Left lung (tissue), 10 donors: ENCODE data around the gene GINS2. TPM values are rescaled to one million over a fixed set of nuclear protein-coding genes. Genes with fewer than 3 reads are reported as not detected.

ENCODE experiments used
- ATAC-seq: fragments of 200-7000 bp; cut with Tn5 transposase; one replicate; pipeline ENCODE4 v1.9.1; 2020; ENCODE audit warnings: moderate library complexity
- DNase-seq, 4 donors: peaks; one replicate each; pipeline ENCODE4 v3.0.0-alpha.2; 2013 to 2020
- H3K27ac ChIP-seq, 2 donors: fragments of 200-600 bp; sonication (generic) in 1 of 2; one replicate each; pipeline versions ENCODE4 v1.5.0 to v1.8.0; 2020 to 2021
- H3K27me3 ChIP-seq, 2 donors: fragments of 200-600 bp; sonication (generic) in 1 of 2; one replicate each; pipeline versions ENCODE4 v1.5.0 to v1.8.0; 2020 to 2021
- H3K36me3 ChIP-seq, 2 donors: fragments of 200-600 bp; sonication (generic) in 1 of 2; one replicate each; pipeline versions ENCODE4 v1.5.0 to v1.8.0; 2020 to 2021
- H3K4me1 ChIP-seq, 2 donors: fragments of 200-600 bp; one replicate each; pipeline ENCODE4 v1.8.0; 2021
- H3K4me3 ChIP-seq, 2 donors: fragments of 200-600 bp; sonication (generic) in 1 of 2; one replicate each; pipeline versions ENCODE4 v1.5.0 to v1.8.0; 2020 to 2021; ENCODE audit warnings: mild to moderate bottlenecking in 1 of 2
- H3K9me3 ChIP-seq, 2 donors: fragments of 200-600 bp; sonication (generic) in 1 of 2; one replicate each; pipeline versions ENCODE4 v1.5.0 to v1.8.0; 2020 to 2021
- CTCF ChIP-seq, 2 donors: fragments of 200-600 bp; sonication (generic) in 1 of 2; IDR thresholded peaks; one replicate each; pipeline versions ENCODE4 v1.5.0 to v1.8.0; 2021; ENCODE audit warnings: antibody characterized with exemption in 2 of 2
- intact Hi-C, 2 donors: fragments of 100-400 bp; cut with DNase I; formaldehyde crosslinking; loops; one replicate each; pipeline versions ENCODE4 v1.11.2 to v1.14.2; 2022
- polyA plus RNA-seq, 6 donors: library from polyadenylated mRNA; unstranded; fragments of 120-200 nt; gene quantifications; one replicate each; pipeline ENCODE4 v1.2.1, GENCODE V29; 2013; ENCODE audit not compliant: insufficient read length in 6 of 6
- total RNA-seq, 2 donors: library from RNA; stranded (reverse); fragmentation: NEBNext Ultra II Directional; extraction: Animal tissue kit (Norgen Biotek cat#: 25700); gene quantifications; one replicate each; pipeline ENCODE4 v1.2.1, GENCODE V29; 2021
- donor health status: DM: no; HTN: yes; CAD: no.
- donor health status: DM: no; HTN: no; CAD: no.

GINS2 gene
- total and polyA plus RNA-seq, 8 donors: 4.2 to 17.4 (median 13.8) TPM

DNA sequence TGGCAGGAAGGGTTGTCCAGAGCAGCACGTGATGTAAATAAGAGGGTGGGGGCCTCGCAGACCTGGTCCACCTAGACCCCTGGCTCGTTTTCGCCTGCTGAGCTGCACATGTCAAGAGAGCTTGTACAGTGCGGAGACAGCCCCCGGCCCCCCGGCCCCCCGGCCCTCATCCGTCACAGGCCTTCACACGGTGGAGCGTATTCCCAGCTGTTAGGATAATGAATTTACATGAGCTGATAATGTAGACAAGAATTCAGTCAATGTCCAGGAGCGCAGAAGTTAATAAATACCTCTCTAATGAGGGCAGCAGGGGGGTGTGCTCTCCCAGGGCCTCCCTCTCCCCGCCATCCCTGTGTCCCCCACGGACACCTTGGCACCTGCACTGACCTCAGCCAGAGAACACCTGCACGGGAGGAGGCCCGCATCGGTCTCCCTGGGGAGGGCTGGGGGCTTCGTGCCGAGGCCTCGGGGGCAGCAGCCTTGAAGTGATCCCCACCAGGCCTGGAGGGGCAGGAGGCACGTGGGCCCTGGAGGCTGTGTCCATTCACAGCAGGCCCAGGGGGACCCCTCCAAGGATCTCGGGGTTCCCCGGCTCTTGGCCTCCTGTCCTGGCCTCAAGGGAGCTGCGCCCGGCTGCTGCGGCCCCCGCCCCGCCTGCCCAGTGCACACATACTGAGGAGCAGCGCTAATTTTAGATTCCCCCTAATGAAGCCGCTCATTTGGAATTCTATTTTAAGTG lies 61.1 kb downstream of the GINS2 start:
- no peak for ATAC-seq
- peaks cover 0 to 12% of the 10 kb centered on the region in 2 donors for H3K9me3 ChIP-seq
- H3K4me1 ChIP-seq: peaks cover 0 to 50% of the 10 kb centered on the region in 2 donors
- intact Hi-C loops: no loop called here
- peaks cover 0 to 19% of the 10 kb centered on the region in 2 donors for H3K36me3 ChIP-seq
- DNase-seq: no peak
- H3K27me3 ChIP-seq: no peaks in the 10 kb centered on the region
- no peak for TF ChIP-seq CTCF (IDR thresholded peaks at IDR 0.05)
- H3K4me3 ChIP-seq: no peak overlapping the region
- H3K27ac ChIP-seq: no peak overlapping the region

DNA sequence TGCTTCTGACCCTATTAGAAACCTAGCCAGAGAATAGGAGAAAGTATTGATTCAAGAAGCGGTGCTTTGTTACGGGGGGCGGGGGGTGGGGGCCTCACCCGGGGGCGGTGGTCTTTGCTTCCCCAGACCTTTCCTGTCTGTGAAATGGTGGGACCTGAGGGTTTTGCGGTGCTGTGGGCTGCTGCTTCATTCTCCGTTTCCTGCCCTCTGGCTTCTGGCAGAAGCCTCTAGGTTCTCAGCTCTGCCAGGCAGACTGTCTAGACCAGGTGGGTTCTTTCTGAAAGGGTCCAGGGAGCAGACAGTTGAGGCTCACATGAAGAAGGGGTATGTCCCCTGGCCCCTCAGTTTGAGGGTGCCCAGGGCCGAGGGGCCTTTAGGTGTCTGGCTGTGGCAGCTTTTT lies 61.7 kb downstream of the GINS2 start:
- intact Hi-C loops: no loop called here
- Histone ChIP-seq H3K27ac (no peak overlapping the region), H3K4me3 (no peak overlapping the region), H3K27me3 (no peaks in the 10 kb centered on the region), H3K9me3 (peaks cover 0 to 12% of the 10 kb centered on the region in 2 donors), H3K36me3 (peaks cover 0 to 19% of the 10 kb centered on the region in 2 donors), H3K4me1 (peaks cover 0 to 53% of the 10 kb centered on the region in 2 donors)
- DNase-seq (no peak), ATAC-seq (no peak)
- TF ChIP-seq CTCF (IDR thresholded peaks at IDR 0.05): no peak

Other genes starting within 250 kb of the GINS2 start
- 10 to 100 TPM; 84.8 to 93.0 TPM for gene GSE1, start 75.6 kb downstream of the GINS2 start, total RNA-seq
- gene GSE1, start 75.6 kb downstream of the GINS2 start, polyA plus RNA-seq: 100 to 1,000 TPM in 5 of 6 donors, 10 to 100 TPM in 1; 97.5 to 148 (median 119) TPM
- 1 to 10 TPM; 1.3 to 1.9 TPM for gene C16orf74, start 62.1 kb upstream of the GINS2 start, total RNA-seq
- gene C16orf74, start 62.1 kb upstream of the GINS2 start, polyA plus RNA-seq: 10 to 100 TPM in 5 of 6 donors, 1 to 10 TPM in 1; 9.4 to 17.5 (median 13.3) TPM
- 10 to 100 TPM; 19.4 to 29.1 TPM for gene EMC8, start 110.6 kb upstream of the GINS2 start, total RNA-seq
- gene EMC8, start 110.6 kb upstream of the GINS2 start, polyA plus RNA-seq: 10 to 100 TPM; 20.9 to 29.1 (median 25.3) TPM
- gene COX4I1, start 110.7 kb upstream of the GINS2 start, total RNA-seq: 100 to 1,000 TPM; 368 to 418 TPM
- 100 to 1,000 TPM; 272 to 349 (median 295) TPM for gene COX4I1, start 110.7 kb upstream of the GINS2 start, polyA plus RNA-seq
- gene IRF8, start 210.2 kb upstream of the GINS2 start, total RNA-seq: 10 to 100 TPM; 24.4 to 33.6 TPM
- gene IRF8, start 210.2 kb upstream of the GINS2 start, polyA plus RNA-seq: 10 to 100 TPM in 5 of 6 donors, 1 to 10 TPM in 1; 9.8 to 16.3 (median 14.0) TPM